Gastrocnemius medialis (tissue), 4 donors: ENCODE measurements around the gene TMEM209. TPM values are rescaled to one million over a fixed set of nuclear protein-coding genes. Genes with fewer than 3 reads are reported as not detected.
"Not testable (repeated sequence)": the region's sequence is repeated elsewhere in the genome, so short reads cannot be mapped to it uniquely, and the experiment has no call there.

ENCODE experiments used
- ATAC-seq, 2 donors: fragments of 150-250 bp; one replicate each; pipeline ENCODE4 v1.9.1; 2016
- DNase-seq, 2 donors: peaks; one replicate each; pipeline ENCODE4 v3.0.0-alpha.2; 2019
- H3K27ac ChIP-seq, 4 donors: fragments of 200-600 bp; sonication (generic); 1 replicate in 1 of 4; 2 replicates in 3 of 4; pipeline ENCODE4 v1.5.1; 2016 to 2018; ENCODE audit warnings: mild to moderate bottlenecking in 2 of 4, moderate library complexity in 1 of 4
- H3K27me3 ChIP-seq, 3 donors: fragments of 200-600 bp; sonication (generic) in 2 of 3; 1 replicate in 1 of 3; 2 replicates in 2 of 3; pipeline versions ENCODE4 v1.5.1 to v1.6.0; 2016 to 2019; ENCODE audit warnings: mild to moderate bottlenecking in 1 of 3, moderate library complexity in 1 of 3
- H3K36me3 ChIP-seq, 2 donors: fragments of 200-600 bp; sonication (generic) in 1 of 2; one replicate each; pipeline ENCODE4 v1.5.1; 2017 to 2018
- H3K4me1 ChIP-seq, 2 donors: fragments of 200-600 bp; sonication (generic) in 1 of 2; one replicate each; pipeline ENCODE4 v1.5.1; 2016 to 2017; ENCODE audit warnings: mild to moderate bottlenecking in 2 of 2
- H3K4me3 ChIP-seq, 4 donors: fragments of 200-600 bp; sonication (generic) in 3 of 4; 1 replicate in 1 of 4; 2 replicates in 3 of 4; pipeline ENCODE4 v1.5.1; 2016 to 2019; ENCODE audit warnings: mild to moderate bottlenecking in 2 of 4
- H3K9me3 ChIP-seq, 3 donors: fragments of 200-600 bp; sonication (generic) in 2 of 3; 1 replicate in 1 of 3; 2 replicates in 2 of 3; pipeline ENCODE4 v1.5.1; 2016 to 2019
- CTCF ChIP-seq, 5 experiments: fragments of 450-650 bp in 3 of 5; fragments of 200-600 bp in 2 of 5; sonication (generic) in 2 of 5; IDR thresholded peaks in 4 of 5; conservative IDR thresholded peaks in 1 of 5; 1 replicate in 4 of 5; 2 replicates in 1 of 5; pipeline ENCODE4 v1.5.1; 2016 to 2019; ENCODE audit warnings: antibody characterized with exemption in 5 of 5, mild to moderate bottlenecking in 3 of 5, moderate library complexity in 3 of 5
- POLR2A ChIP-seq, 2 donors: fragments of 450-650 bp; IDR thresholded peaks; one replicate each; pipeline ENCODE4 v1.6.1; 2017; ENCODE audit warnings: antibody characterized with exemption in 2 of 2, mild to moderate bottlenecking in 2 of 2, moderate library complexity in 2 of 2
- in situ Hi-C, 4 donors: fragments of 200-750 bp; cut with MboI; loops; one replicate each; pipeline versions ENCODE4 v1.15.0 to v1.8.0; 2017; ENCODE audit warnings: low sequenced_read_pairs in 4 of 4
- intact Hi-C: fragments of 100-400 bp; cut with DNase I; formaldehyde crosslinking; loops from one replicate; pipeline ENCODE4 v1.15.1; 2023; ENCODE audit warnings: low total_unique reads
- total RNA-seq, 4 donors: library from RNA; depleted of rRNA; stranded (reverse); fragments of >200 nt; gene quantifications; one replicate each; pipeline versions ENCODE4 v1.1.0 to v1.2.3, GENCODE V29; 2016

The TMEM209 gene
- total RNA-seq, 4 donors from 2014 or later, result 5.4 to 14.0 (median 9.9) TPM

- H3K27ac ChIP-seq, result no peak overlapping the region
- TF ChIP-seq CTCF (IDR thresholded peaks at IDR 0.05 in 4 of 5, conservative IDR thresholded peaks at IDR 0.05 in 1 of 5) (no peak), POLR2A (IDR thresholded peaks at IDR 0.05) (no peak)
- DNase-seq (no peak), ATAC-seq (no peak)
- in situ Hi-C loops, result loop anchor here in 3 of 4 donors (25.0 kb wide), 2 partner anchors 481 to 531 kb away; no protein-coding TSS in a partner anchor
- H3K27me3 ChIP-seq, result no peaks in the 10 kb centered on the region
- no peaks in the 10 kb centered on the region for H3K9me3 ChIP-seq
- no peaks in the 10 kb centered on the region for H3K36me3 ChIP-seq
- H3K4me3 ChIP-seq, result no peak overlapping the region
- no peaks in the 10 kb centered on the region for H3K4me1 ChIP-seq
- intact Hi-C loops, result no loop called here
Measured at GRCh38 chr7:130231792-130232191, 26.6 kb upstream of the TMEM209 start.

DNA sequence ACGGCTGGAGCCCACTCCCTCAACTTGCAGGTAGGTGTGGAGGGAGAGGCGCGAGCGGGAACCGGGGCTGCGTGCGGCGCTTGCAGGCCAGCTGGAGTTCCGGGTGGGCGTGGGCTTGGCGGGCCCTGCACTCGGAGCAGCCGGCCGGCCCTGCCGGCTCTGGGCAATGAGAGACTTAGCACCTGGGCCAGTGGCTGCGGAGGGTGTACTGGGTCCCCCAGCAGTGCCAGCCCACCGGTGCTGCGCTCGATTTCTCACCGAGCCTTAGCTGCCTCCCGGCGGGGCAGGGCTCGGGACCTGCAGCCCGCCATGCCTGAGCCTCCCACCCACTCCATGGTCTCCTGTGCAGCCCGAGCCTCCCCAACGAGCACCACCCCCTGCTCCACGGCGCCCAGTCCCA lies 24.8 kb upstream of the TMEM209 start:
- H3K4me1 ChIP-seq, H3K4me3 ChIP-seq, H3K9me3 ChIP-seq, H3K27me3 ChIP-seq, H3K36me3 ChIP-seq, ATAC-seq, H3K27ac ChIP-seq, intact Hi-C loops, DNase-seq: not testable (repeated sequence)
- in situ Hi-C loops, result loop anchor here in 3 of 4 donors (25.0 kb wide), 2 partner anchors 482 to 532 kb away; no protein-coding TSS in a partner anchor

DNA sequence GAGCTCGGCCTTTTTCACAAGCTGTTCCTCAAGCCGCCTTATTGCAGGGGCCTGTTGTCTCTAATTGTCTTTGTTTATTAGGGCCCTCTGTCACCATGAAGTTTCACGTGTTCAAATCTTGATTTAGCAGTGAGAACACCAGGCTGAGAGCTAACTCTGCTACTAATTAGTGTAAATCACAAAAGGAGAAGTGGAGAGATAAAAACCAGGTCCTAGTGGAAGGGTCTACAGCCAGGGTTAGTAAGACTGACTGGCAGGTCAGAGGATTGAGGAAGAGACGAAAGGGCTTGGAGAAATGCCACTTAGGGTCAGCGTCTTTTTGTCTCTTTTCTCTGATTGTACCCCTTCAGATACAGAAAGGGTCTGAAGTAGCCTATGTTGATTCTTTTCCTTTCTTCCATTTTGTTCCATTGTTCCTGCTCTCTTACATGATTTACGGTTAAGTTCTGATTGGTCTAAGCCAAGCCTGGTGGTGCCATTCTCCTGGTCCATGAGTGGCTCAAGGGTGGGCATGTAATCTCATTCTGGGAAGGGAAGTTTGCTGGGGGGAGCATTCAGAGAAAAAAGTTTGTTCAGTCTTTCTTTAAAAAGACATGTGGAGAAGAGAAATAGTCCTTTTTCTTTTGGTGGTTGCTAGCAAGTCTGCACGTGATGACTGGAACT lies 23.8 kb upstream of the TMEM209 start:
- in situ Hi-C loops (loop anchor here in 3 of 4 donors (25.0 kb wide), 2 partner anchors 483 to 533 kb away; no protein-coding TSS in a partner anchor), intact Hi-C loops (no loop called here)
- Histone ChIP-seq H3K9me3 (no peaks in the 10 kb centered on the region), H3K36me3 (no peaks in the 10 kb centered on the region), H3K27ac (no peak overlapping the region), H3K4me1 (no peaks in the 10 kb centered on the region), H3K4me3 (no peak overlapping the region), H3K27me3 (no peaks in the 10 kb centered on the region)
- ATAC-seq (no peak), DNase-seq (no peak)
- TF ChIP-seq POLR2A (IDR thresholded peaks at IDR 0.05), result no peak
- TF ChIP-seq CTCF (IDR thresholded peaks at IDR 0.05 in 4 of 5, conservative IDR thresholded peaks at IDR 0.05 in 1 of 5), result no peak

DNA sequence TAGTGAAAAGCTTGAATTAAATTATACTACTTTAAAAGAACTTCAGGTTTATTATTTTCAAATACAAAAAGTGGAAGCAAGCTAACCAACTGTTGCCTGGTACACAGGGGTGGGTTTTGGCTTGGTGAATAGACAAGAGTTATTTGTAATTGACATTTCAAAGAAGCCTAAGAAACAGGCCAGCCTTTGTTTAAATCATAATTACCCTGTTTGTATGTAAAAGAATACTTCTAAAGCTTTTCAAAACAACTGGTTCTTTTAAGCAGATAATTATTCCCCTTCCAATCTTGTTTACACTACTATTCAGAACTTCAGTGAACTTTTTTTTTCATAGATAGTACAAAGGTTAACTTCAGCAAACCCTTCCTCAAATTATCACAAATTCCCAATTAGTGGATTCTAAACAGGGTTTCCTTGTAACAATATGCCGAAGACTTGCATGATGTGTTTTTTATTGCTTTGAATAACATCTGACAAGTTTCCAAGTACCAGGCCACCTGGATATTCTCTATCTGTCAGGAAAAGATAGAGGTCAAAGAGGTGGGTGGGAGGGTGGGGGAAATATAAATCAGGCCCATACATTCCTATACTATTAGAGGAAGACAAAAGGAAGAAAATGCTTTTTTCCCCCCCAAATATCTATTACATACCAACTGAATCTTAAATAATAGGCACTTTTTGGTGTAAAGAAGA lies 22.8 kb upstream of the TMEM209 start:
- Histone ChIP-seq H3K27me3 (no peaks in the 10 kb centered on the region), H3K27ac (no peak overlapping the region), H3K4me3 (no peak overlapping the region), H3K4me1 (no peaks in the 10 kb centered on the region), H3K36me3 (no peaks in the 10 kb centered on the region), H3K9me3 (no peaks in the 10 kb centered on the region)
- in situ Hi-C loops, result loop anchor here in 3 of 4 donors (25.0 kb wide), 2 partner anchors 484 to 534 kb away; no protein-coding TSS in a partner anchor
- ATAC-seq, result no peak
- intact Hi-C loops, result no loop called here
- no peak for TF ChIP-seq POLR2A (IDR thresholded peaks at IDR 0.05)
- TF ChIP-seq CTCF (IDR thresholded peaks at IDR 0.05 in 4 of 5, conservative IDR thresholded peaks at IDR 0.05 in 1 of 5), result no peak
- DNase-seq, result no peak

GRCh38 chr7:130226333-130226732 lies 21.1 kb upstream of the TMEM209 start:
- TF ChIP-seq POLR2A (IDR thresholded peaks at IDR 0.05) (no peak), CTCF (IDR thresholded peaks at IDR 0.05 in 4 of 5, conservative IDR thresholded peaks at IDR 0.05 in 1 of 5) (no peak)

DNA sequence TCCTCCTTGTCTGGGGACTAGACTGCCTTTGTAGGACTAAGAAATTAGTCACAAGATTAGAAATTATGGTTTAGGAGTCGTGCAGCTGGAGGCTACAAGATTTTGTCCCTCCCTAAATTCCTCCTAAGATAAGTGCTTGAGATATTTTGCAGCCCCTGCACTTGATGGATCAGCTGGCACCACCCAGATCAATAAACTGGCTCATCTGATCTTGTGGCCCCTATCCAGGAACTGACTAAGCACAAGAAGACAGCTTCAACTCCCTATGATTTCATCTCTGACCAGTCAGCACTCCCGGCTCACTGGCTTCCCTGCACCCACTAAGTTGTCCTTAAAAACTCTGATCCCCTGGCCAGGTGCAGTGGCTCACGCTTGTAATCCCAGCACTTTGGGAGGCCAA lies 19.7 kb upstream of the TMEM209 start:
- in situ Hi-C loops, result loop anchor here in 3 of 4 donors (25.0 kb wide), 2 partner anchors 487 to 537 kb away; no protein-coding TSS in a partner anchor
- H3K4me3 ChIP-seq, H3K36me3 ChIP-seq, H3K27ac ChIP-seq, H3K9me3 ChIP-seq, intact Hi-C loops, DNase-seq, ATAC-seq, H3K4me1 ChIP-seq, H3K27me3 ChIP-seq: not testable (repeated sequence)

More at GRCh38 chr7:130226333-130226732, 21.1 kb upstream of the TMEM209 start:
- H3K9me3 ChIP-seq, result no peaks in the 10 kb centered on the region
- no peaks in the 10 kb centered on the region for H3K27me3 ChIP-seq
- H3K4me3 ChIP-seq, result no peak overlapping the region
- no peaks in the 10 kb centered on the region for H3K4me1 ChIP-seq
- no peak for ATAC-seq
- no peak for DNase-seq
- intact Hi-C loops, result no loop called here
- H3K36me3 ChIP-seq, result no peaks in the 10 kb centered on the region
- in situ Hi-C loops, result loop anchor here in 3 of 4 donors (25.0 kb wide), 2 partner anchors 486 to 536 kb away; no protein-coding TSS in a partner anchor
- H3K27ac ChIP-seq, result no peak overlapping the region
